Upper lobe of left lung (tissue), 4 donors: ENCODE data around the gene SFT2D3.

Experiments
- POLR2A ChIP-seq, 4 donors: fragments of 450-650 bp; IDR thresholded peaks; one replicate each; pipeline ENCODE4 v1.5.1; 2016 to 2017; ENCODE audit warnings: antibody characterized with exemption in 4 of 4, mild to moderate bottlenecking in 2 of 4
- TF ChIP-seq, protein P1 (sequence below), 6 experiments: fragments of 450-650 bp in 4 of 6; fragments of 200-600 bp in 2 of 6; sonication (generic) in 2 of 6; IDR thresholded peaks; one replicate each; pipeline ENCODE4 v1.5.1; 2016 to 2019; ENCODE audit warnings: antibody characterized with exemption in 6 of 6

DNA sequence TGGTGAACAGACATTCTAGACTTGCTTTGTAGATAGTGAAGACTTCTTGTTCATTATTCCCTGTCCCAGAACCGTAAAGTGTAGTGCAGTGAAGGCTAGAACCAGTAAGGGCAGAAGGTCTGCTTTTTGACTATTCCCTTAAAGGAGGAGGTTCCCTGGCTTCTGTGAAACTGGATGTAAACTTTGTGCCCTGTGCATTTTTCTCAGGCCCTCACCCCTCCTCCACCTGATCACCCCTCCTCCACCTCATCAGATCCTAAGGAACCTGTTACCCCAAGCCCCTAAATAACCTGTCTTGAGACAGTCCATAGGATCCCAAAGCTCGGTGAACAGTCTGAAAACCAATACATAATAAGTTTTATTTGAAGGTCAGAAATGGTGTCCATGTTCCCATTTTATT, 33.7 kb downstream of the SFT2D3 start:
- TF ChIP-seq, protein P1, sequence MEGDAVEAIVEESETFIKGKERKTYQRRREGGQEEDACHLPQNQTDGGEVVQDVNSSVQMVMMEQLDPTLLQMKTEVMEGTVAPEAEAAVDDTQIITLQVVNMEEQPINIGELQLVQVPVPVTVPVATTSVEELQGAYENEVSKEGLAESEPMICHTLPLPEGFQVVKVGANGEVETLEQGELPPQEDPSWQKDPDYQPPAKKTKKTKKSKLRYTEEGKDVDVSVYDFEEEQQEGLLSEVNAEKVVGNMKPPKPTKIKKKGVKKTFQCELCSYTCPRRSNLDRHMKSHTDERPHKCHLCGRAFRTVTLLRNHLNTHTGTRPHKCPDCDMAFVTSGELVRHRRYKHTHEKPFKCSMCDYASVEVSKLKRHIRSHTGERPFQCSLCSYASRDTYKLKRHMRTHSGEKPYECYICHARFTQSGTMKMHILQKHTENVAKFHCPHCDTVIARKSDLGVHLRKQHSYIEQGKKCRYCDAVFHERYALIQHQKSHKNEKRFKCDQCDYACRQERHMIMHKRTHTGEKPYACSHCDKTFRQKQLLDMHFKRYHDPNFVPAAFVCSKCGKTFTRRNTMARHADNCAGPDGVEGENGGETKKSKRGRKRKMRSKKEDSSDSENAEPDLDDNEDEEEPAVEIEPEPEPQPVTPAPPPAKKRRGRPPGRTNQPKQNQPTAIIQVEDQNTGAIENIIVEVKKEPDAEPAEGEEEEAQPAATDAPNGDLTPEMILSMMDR (IDR thresholded peaks at IDR 0.05) = no peak
- TF ChIP-seq POLR2A (IDR thresholded peaks at IDR 0.05) = no peak
